NCI-H2196 treated with DMSO at 0.1 percent for 48 hours (cell line): ENCODE results near the gene ROR2.
"Not testable (repeated sequence)": the region's sequence is repeated elsewhere in the genome, so short reads cannot be mapped to it uniquely, and the experiment has no call there.

ENCODE experiments used
- DNase-seq: peaks from one replicate; lab custom pipeline; 2025; ENCODE audit not compliant: unreplicated experiment; lab: John Stamatoyannopoulos, UW

Gene ROR2

GRCh38 chr9:91949946-91950664 is at the start of gene ROR2:
Gene ROR2, minus strand, starts transcription at chr9:91950228.
- DNase-seq = no peak

GRCh38 chr9:91995000-91995655 is 45.1 kb upstream of the ROR2 start:
- DNase-seq = no peak

- DNase-seq = no peak
Measured at GRCh38 chr9:91994422-91994821, 44.4 kb upstream of the ROR2 start.

GRCh38 chr9:91992461-91993041 is 42.5 kb upstream of the ROR2 start:
- no peak for DNase-seq

GRCh38 chr9:91991721-91992341 is 41.8 kb upstream of the ROR2 start:
- DNase-seq = no peak

- DNase-seq = no peak
Measured at GRCh38 chr9:91986248-91986647, 36.2 kb upstream of the ROR2 start.

GRCh38 chr9:91985692-91986091 is 35.7 kb upstream of the ROR2 start:
- no peak for DNase-seq

- DNase-seq = no peak
Measured at GRCh38 chr9:91978740-91979414, 28.8 kb upstream of the ROR2 start.

GRCh38 chr9:91975254-91975653 is 25.2 kb upstream of the ROR2 start:
- not testable (repeated sequence) for DNase-seq

- no peak for DNase-seq
Measured at GRCh38 chr9:91972711-91973110, 22.7 kb upstream of the ROR2 start.

- DNase-seq = no peak
Measured at GRCh38 chr9:91972076-91972626, 22.1 kb upstream of the ROR2 start.

GRCh38 chr9:91967259-91967658 is 17.2 kb upstream of the ROR2 start:
- DNase-seq = no peak

GRCh38 chr9:91966503-91966902 is 16.5 kb upstream of the ROR2 start:
- no peak for DNase-seq

GRCh38 chr9:91963711-91964240 is 13.7 kb upstream of the ROR2 start:
- DNase-seq = no peak

- DNase-seq = no peak
Measured at GRCh38 chr9:91960367-91960766, 10.3 kb upstream of the ROR2 start.

GRCh38 chr9:91958174-91958573 is 8.1 kb upstream of the ROR2 start:
- no peak for DNase-seq

GRCh38 chr9:91954841-91955471 is 4.9 kb upstream of the ROR2 start:
- no peak for DNase-seq

- DNase-seq = no peak
Measured at GRCh38 chr9:91953718-91954117, 3.7 kb upstream of the ROR2 start.

- no peak for DNase-seq
Measured at GRCh38 chr9:91951944-91952520, 2.0 kb upstream of the ROR2 start.

GRCh38 chr9:91949392-91949945 is 559 bp downstream of the ROR2 start:
- DNase-seq = no peak
